ENCODE results near the gene LTBP1.

Gene LTBP1

DNA sequence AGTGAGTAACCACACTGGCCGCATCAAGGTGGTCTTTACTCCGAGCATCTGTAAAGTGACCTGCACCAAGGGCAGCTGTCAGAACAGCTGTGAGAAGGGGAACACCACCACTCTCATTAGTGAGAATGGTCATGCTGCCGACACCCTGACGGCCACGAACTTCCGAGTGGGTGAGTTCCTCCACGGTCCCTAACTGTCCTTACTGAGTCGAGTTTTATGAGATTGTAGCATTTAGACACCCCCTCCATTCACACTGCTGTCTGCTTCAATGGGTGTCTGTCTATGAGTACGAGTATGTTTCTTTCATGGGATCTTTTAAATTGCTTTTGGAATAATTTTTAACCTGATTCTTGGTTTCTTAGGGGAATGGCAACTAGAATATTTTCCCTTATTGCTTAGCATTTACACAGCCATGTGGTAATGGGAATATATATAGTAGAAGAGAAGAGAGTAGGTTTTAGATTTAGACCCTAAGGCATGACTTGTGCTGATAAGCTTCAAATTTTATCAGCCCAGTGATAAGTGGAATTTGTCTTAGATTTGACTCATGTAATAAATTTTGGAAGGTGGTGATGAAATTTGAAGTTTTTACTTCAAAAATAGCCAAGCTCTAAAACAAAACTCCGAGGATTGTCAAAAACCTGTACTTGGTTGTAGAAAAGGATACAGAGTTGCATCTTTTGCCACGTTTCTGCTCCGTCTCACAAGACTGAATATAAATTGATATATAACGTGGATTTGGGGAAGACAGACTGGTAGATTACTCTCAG, 188.2 kb downstream of the LTBP1 start:
- no peak for DNase-seq (ENCODE audit: low spot score)
- POLR2A ChIA-PET (ENCODE audit: low non-redundant PET), result no interaction called here
- H3K27ac ChIP-seq, result peak overlapping the region; percentile 86
- TF ChIP-seq CTCF (conservative IDR thresholded peaks at IDR 0.05; ENCODE audit: low read depth), result no peak
- CTCF ChIA-PET, result interaction anchor here (0.6 to 0.9 kb wide), 2 partner anchors 12 to 186 kb away, joined by 4 to 9 read pairs; no protein-coding TSS in a partner anchor

DNA sequence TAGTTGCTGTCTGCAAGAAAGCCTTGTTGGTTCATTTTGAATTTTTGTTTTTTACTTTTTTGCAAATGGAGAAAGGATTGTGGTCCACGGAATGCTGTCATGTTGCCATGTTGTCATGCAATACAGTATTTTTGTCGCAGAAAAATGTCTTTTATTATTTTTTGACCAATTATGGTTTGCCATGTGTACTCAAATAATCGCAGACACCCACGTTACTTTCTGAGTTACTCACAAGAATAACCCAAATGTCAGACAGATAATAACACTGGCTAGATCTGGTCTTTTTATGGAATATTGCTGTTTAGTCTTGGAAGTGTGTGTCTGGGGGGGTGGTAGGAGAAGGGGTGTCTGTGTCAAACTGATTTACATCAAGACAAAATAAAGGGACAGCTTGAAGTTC, 188.9 kb downstream of the LTBP1 start:
- ChIA-PET POLR2A (ENCODE audit: low non-redundant PET) (no interaction called here), CTCF (no interaction called here)
- DNase-seq (ENCODE audit: low spot score), result no peak
- H3K27ac ChIP-seq, result no peak overlapping the region
- TF ChIP-seq CTCF (conservative IDR thresholded peaks at IDR 0.05; ENCODE audit: low read depth), result no peak

DNA sequence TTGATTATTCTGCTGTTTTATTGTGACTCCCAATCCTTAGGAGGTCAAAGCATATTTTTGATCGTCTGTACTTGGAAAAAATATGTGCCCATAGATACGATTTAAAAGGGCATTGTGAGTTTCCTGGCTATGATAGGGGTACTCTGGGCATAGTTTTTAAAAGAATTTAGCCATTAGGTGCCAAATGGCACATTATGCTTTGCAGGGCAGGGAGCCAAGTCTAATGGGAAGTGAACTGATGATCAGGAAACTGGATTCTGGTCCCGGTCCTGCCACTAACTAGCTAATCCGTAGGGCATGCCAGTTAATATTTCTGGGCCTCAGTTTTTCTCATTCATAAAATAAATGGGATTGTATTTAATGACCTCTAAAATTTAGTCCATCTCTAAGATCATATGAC, 189.3 kb downstream of the LTBP1 start:
- DNase-seq (ENCODE audit: low spot score), result no peak
- H3K27ac ChIP-seq, result no peak overlapping the region
- TF ChIP-seq CTCF (conservative IDR thresholded peaks at IDR 0.05; ENCODE audit: low read depth), result no peak
- ChIA-PET POLR2A (ENCODE audit: low non-redundant PET) (no interaction called here), CTCF (no interaction called here)

DNA sequence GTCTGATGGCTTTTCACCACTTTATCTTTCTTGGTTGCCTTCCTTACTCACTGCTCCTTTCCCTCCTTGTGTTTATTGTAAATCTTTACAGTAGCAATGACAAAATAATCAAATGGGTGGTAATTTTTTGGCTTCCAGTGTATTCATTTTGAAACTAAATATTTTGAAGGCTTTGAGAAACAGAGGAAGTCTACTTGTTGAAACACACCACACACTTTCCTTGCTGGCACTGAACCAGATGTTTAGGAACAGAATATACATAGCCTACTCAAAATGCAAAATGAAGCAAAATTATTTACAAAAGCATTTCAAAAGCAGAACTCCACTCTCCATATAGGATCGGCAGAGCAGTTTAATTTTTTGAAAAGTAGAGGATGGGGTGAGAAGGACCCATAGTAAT, 189.8 kb downstream of the LTBP1 start:
- no peak for DNase-seq (ENCODE audit: low spot score)
- TF ChIP-seq CTCF (conservative IDR thresholded peaks at IDR 0.05; ENCODE audit: low read depth), result no peak
- H3K27ac ChIP-seq, result no peak overlapping the region
- ChIA-PET CTCF (no interaction called here), POLR2A (ENCODE audit: low non-redundant PET) (no interaction called here)

DNA sequence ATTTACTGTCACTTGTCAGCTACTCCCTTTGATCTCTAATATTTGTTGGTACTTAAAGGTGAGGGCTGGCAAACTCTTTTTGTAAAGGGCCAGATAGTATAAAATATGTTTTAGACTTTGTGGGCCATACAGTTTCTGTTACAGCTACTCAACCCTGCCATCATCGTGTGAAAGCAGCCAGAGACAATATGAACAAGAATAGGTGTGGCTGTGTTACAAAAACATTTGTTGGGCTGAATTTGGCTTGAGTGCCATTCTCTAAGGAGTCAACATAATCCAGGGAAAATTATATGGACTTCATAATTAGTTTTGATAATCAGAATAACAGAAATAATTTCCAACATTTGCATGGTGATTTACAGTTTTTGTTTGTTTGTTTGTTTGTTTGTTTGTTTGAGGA, 190.6 kb downstream of the LTBP1 start:
- H3K27ac ChIP-seq, result no peak overlapping the region
- no peak for TF ChIP-seq CTCF (conservative IDR thresholded peaks at IDR 0.05; ENCODE audit: low read depth)
- ChIA-PET CTCF (interaction anchor here (0.6 kb wide), 1 partner anchor 14 kb away, joined by 3 read pairs; no protein-coding TSS in a partner anchor), POLR2A (ENCODE audit: low non-redundant PET) (no interaction called here)
- DNase-seq (ENCODE audit: low spot score), result no peak

- DNase-seq (ENCODE audit: low spot score), result no peak
- CTCF ChIA-PET, result interaction anchor here (0.7 kb wide), 1 partner anchor 12 kb away, joined by 3 read pairs; no protein-coding TSS in a partner anchor
- H3K27ac ChIP-seq, result no peak overlapping the region
- TF ChIP-seq CTCF (conservative IDR thresholded peaks at IDR 0.05; ENCODE audit: low read depth), result no peak
- POLR2A ChIA-PET (ENCODE audit: low non-redundant PET), result no interaction called here
These were observed 193.2 kb downstream of the LTBP1 start for GRCh38 chr2:33139949-33140348.

Data from RWPE1 (cell line).